HEK293 (cell line): Measurements from ENCODE around the gene ZNF674.

Experiments used
- CTCF ChIA-PET: fragments of 350-600 bp; formaldehyde crosslinking; extraction: SDS; loops from one replicate; lab custom pipeline; 2021; ENCODE audit warnings: antibody characterized with exemption; lab: Yijun Ruan, JAX
- POLR2A ChIA-PET: fragments of 300-600 bp; formaldehyde crosslinking; extraction: SDS; loops from one replicate; lab custom pipeline; 2020; ENCODE audit warnings: antibody characterized with exemption, inconsistent platforms; lab: Yijun Ruan, JAX
- H3K27ac ChIP-seq: fragments of 200-500 bp; sonication (Bioruptor generic); 2 replicates; pipeline ENCODE4 v1.5.1; 2014; ENCODE audit warnings: low read depth, low read length, control low read depth, inconsistent platforms; ENCODE audit errors: extremely low read depth
- H3K36me3 ChIP-seq, 2 experiments: fragments of 200-500 bp in 1 of 2; sonication (Bioruptor generic) in 1 of 2; 1 replicate in 1 of 2; 2 replicates in 1 of 2; pipeline ENCODE4 v1.5.1; 2014 to 2017; ENCODE audit warnings: inconsistent platforms in 2 of 2, low read length in 2 of 2; ENCODE audit not compliant: control insufficient read depth in 2 of 2, insufficient read depth in 1 of 2
- H3K4me1 ChIP-seq: fragments of 200-500 bp; sonication (Bioruptor generic); 2 replicates; pipeline ENCODE4 v1.5.1; 2014; ENCODE audit warnings: mild to moderate bottlenecking, low read length, inconsistent platforms; ENCODE audit not compliant: control insufficient read depth, insufficient read depth
- H3K4me3 ChIP-seq: 2 replicates; pipeline ENCODE4 v1.5.1; 2011; ENCODE audit warnings: low read depth, mild to moderate bottlenecking, control low read depth, low read length, moderate library complexity
- H3K9me3 ChIP-seq: fragments of 200-500 bp; sonication (Bioruptor generic); 2 replicates; pipeline ENCODE4 v1.5.1; 2014; ENCODE audit warnings: low read depth, low read length, inconsistent platforms; ENCODE audit not compliant: control insufficient read depth, insufficient read depth
- PRDM1 ChIP-seq: fragments of 450-650 bp; formaldehyde crosslinking; IDR thresholded peaks from 2 replicates; pipeline ENCODE4; 2016; ENCODE audit warnings: missing biosample characterization, missing genetic modification characterization
- SP2 ChIP-seq: fragments of 450-650 bp; formaldehyde crosslinking; IDR thresholded peaks from 2 replicates; pipeline ENCODE4 v1.5.1; 2016; ENCODE audit warnings: missing biosample characterization, missing genetic modification characterization
- ZBTB1 ChIP-seq: fragments of 450-650 bp; formaldehyde crosslinking; IDR thresholded peaks from 2 replicates; pipeline ENCODE4 v1.5.1; 2016; ENCODE audit warnings: missing biosample characterization, missing genetic modification characterization
- ZNF280D ChIP-seq: fragments of 450-650 bp; formaldehyde crosslinking; IDR thresholded peaks from 2 replicates; pipeline ENCODE4 v1.5.1; 2016; ENCODE audit warnings: missing biosample characterization, missing genetic modification characterization
- ZNF335 ChIP-seq: fragments of 450-650 bp; formaldehyde crosslinking; conservative IDR thresholded peaks from 2 replicates; pipeline ENCODE4 v1.5.1; 2016; ENCODE audit warnings: missing biosample characterization, missing genetic modification characterization
- ZNF350 ChIP-seq: fragments of 450-650 bp; formaldehyde crosslinking; IDR thresholded peaks from 2 replicates; pipeline ENCODE4 v1.5.0; 2017; ENCODE audit warnings: missing biosample characterization, mild to moderate bottlenecking, missing genetic modification characterization
- ZNF354C ChIP-seq: fragments of 450-650 bp; formaldehyde crosslinking; IDR thresholded peaks from 2 replicates; pipeline ENCODE4 v1.5.1; 2016; ENCODE audit warnings: missing biosample characterization, missing genetic modification characterization, low read depth, borderline replicate concordance
- ZNF513 ChIP-seq: fragments of 450-650 bp; IDR thresholded peaks from 2 replicates; pipeline ENCODE4 v1.5.1; 2018; ENCODE audit warnings: missing biosample characterization, missing genetic modification characterization
- ZNF521 ChIP-seq: fragments of 450-650 bp; formaldehyde crosslinking; IDR thresholded peaks from 2 replicates; pipeline ENCODE4 v1.5.1; 2017; ENCODE audit warnings: missing biosample characterization, mild to moderate bottlenecking, missing genetic modification characterization
- ZNF639 ChIP-seq: fragments of 450-650 bp; formaldehyde crosslinking; IDR thresholded peaks from 2 replicates; pipeline ENCODE4 v1.5.1; 2016; ENCODE audit warnings: missing biosample characterization, missing genetic modification characterization

Gene ZNF674

GRCh38 chrX:46567388-46567787, 22.2 kb upstream of the ZNF674 start:
- no peak overlapping the region for H3K27ac ChIP-seq
- ChIA-PET CTCF (interaction anchor here (0.6 kb wide), 3 partner anchors 25 to 121 kb away, joined by 4 to 5 read pairs (median 4); no protein-coding TSS in a partner anchor), POLR2A (no interaction called here)
- H3K4me3 ChIP-seq, result no peak overlapping the region
- no peaks in the 10 kb centered on the region for H3K9me3 ChIP-seq
- no peaks in the 10 kb centered on the region for H3K36me3 ChIP-seq
- no peaks in the 10 kb centered on the region for H3K4me1 ChIP-seq
- TF ChIP-seq ZNF350 (tag by site-specific recombination) (no peak), ZBTB1 (tag by site-specific recombination) (no peak)

GRCh38 chrX:46561824-46562657, 16.8 kb upstream of the ZNF674 start:
- H3K36me3 ChIP-seq, result no peaks in the 10 kb centered on the region
- H3K4me3 ChIP-seq, result no peak overlapping the region
- no peaks in the 10 kb centered on the region for H3K9me3 ChIP-seq
- no peaks in the 10 kb centered on the region for H3K4me1 ChIP-seq
- no peak overlapping the region for H3K27ac ChIP-seq
- TF ChIP-seq PRDM1 (tag by site-specific recombination) (no peak), ZNF513 (tag by site-specific recombination) (no peak), ZNF335 (tag by site-specific recombination) (0 out of 2 replicates have a peak, but pooled peaks have one; percentile 20), ZNF639 (tag by site-specific recombination) (no peak), ZNF280D (no peak), ZNF521 (tag by site-specific recombination) (no peak)
- POLR2A ChIA-PET, result interaction anchor here (1.6 kb wide), 1 partner anchor 11 kb away, joined by 4 read pairs; no protein-coding TSS in a partner anchor
- CTCF ChIA-PET, result interaction anchor here (0.9 kb wide), 1 partner anchor 11 kb away, joined by 5 read pairs; no protein-coding TSS in a partner anchor

GRCh38 chrX:46559062-46559461, 13.8 kb upstream of the ZNF674 start:
- ChIA-PET POLR2A (no interaction called here), CTCF (interaction anchor here (0.9 kb wide), 1 partner anchor 14 kb away, joined by 3 read pairs; no protein-coding TSS in a partner anchor)
- TF ChIP-seq ZNF354C (tag by site-specific recombination) (no peak), SP2 (tag by site-specific recombination) (no peak)
- Histone ChIP-seq H3K27ac (no peak overlapping the region), H3K9me3 (no peaks in the 10 kb centered on the region), H3K4me3 (no peak overlapping the region), H3K36me3 (no peaks in the 10 kb centered on the region), H3K4me1 (no peaks in the 10 kb centered on the region)
